GM12874 (cell line): Measurements from ENCODE around the gene NEK10.

ENCODE experiments used
- TF ChIP-seq, protein P1 (sequence below): IDR thresholded peaks from 2 replicates; pipeline ENCODE4 v1.5.1; 2011; ENCODE audit warnings: low read depth, mild to moderate bottlenecking, control low read depth, low read length, moderate library complexity; ENCODE audit not compliant: insufficient read depth

NEK10 gene

GRCh38 chr3:27219127-27219845 is 149.9 kb downstream of the NEK10 start:
- TF ChIP-seq, protein P1, sequence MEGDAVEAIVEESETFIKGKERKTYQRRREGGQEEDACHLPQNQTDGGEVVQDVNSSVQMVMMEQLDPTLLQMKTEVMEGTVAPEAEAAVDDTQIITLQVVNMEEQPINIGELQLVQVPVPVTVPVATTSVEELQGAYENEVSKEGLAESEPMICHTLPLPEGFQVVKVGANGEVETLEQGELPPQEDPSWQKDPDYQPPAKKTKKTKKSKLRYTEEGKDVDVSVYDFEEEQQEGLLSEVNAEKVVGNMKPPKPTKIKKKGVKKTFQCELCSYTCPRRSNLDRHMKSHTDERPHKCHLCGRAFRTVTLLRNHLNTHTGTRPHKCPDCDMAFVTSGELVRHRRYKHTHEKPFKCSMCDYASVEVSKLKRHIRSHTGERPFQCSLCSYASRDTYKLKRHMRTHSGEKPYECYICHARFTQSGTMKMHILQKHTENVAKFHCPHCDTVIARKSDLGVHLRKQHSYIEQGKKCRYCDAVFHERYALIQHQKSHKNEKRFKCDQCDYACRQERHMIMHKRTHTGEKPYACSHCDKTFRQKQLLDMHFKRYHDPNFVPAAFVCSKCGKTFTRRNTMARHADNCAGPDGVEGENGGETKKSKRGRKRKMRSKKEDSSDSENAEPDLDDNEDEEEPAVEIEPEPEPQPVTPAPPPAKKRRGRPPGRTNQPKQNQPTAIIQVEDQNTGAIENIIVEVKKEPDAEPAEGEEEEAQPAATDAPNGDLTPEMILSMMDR = no peak

GRCh38 chr3:27216955-27217552 is 152.1 kb downstream of the NEK10 start:
- TF ChIP-seq, protein P1 = no peak

GRCh38 chr3:27216295-27216855 is 152.8 kb downstream of the NEK10 start:
- TF ChIP-seq, protein P1 = no peak

GRCh38 chr3:27213450-27213849 is 155.7 kb downstream of the NEK10 start:
- TF ChIP-seq, protein P1 = no peak

DNA sequence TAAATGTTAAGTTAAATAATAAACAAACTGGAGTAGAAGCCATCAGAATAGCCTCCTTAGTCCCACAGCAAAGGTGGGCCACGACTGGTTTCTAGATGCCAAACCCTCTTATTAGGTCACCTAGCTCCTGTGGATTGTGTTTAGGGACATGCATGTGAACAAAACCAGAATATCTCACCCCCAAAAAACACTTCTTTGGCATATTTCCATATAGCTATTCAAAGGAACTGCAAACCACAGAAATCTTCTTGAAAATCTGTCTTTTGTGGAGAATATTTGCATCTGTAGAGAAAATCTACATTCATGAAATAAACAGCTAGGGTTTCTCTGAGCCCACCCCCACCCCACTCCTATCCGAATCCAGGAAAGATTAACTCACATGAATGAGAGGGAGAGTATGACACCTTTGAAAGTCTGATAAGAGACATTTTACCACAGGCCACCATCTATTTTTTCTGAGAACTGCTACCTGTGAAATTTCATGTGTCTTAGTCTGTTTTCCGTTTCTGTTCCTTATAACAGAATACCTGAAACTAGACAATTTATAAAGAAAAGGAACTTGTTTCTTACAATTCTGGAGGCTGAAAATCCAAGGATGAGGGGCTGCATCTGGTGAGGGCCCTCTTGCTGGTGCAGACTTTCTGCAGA is 159.4 kb downstream of the NEK10 start:
- TF ChIP-seq, protein P1 = no peak

- TF ChIP-seq, protein P1 = no peak
These were observed 160.1 kb downstream of the NEK10 start for GRCh38 chr3:27208961-27209616.

DNA sequence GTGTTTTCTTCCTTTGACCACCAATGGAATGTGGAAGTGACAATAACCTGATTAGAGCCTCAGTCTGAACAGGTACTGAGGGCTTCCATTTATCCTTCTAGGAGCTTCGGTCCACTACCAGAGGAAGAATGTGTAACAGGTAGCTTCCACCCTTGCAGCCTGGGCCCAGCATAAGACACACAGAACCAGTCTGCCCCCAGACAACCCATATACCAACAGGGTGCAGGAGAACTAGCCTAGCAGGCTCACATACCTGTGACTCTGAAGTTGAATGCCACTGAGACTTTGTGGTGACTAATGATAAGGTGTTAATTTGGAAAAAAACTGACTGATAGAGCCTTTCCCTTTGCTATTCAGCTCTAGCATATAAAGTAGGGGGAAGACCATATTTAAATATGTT is 166.2 kb downstream of the NEK10 start:
- TF ChIP-seq, protein P1 = no peak
